Erythroblast (primary cell): ENCODE data around the gene GLIPR1.

Experiments used
- GATA1 ChIP-seq: IDR thresholded peaks from 2 replicates; pipeline ENCODE4 v1.6.1; 2011; ENCODE audit warnings: low read depth, mild to moderate bottlenecking, control low read depth, low read length, moderate library complexity
- POLR2A ChIP-seq: IDR thresholded peaks from 2 replicates; pipeline ENCODE4 v1.6.1; 2011; ENCODE audit warnings: mild to moderate bottlenecking, low read length

- TF ChIP-seq POLR2A (no peak), GATA1 (no peak)
Observed at GRCh38 chr12:75481774-75482173, 1.2 kb downstream of the GLIPR1 start.
